Skeletal muscle satellite cell (primary cell): Measurements from ENCODE around the gene GPN2.

ENCODE experiments used
- H3K27me3 ChIP-seq: 2 replicates; pipeline ENCODE4 v1.7.0; 2013; ENCODE audit warnings: low read length; ENCODE audit not compliant: control insufficient read depth, insufficient read depth
- H3K36me3 ChIP-seq: 2 replicates; pipeline ENCODE4 v1.7.0; 2013; ENCODE audit warnings: mild to moderate bottlenecking, control low read depth, low read length; ENCODE audit not compliant: insufficient read depth
- H3K4me1 ChIP-seq: 2 replicates; pipeline ENCODE4 v1.7.0; 2013; ENCODE audit warnings: low read length; ENCODE audit not compliant: control insufficient read depth, insufficient read depth
- H3K4me2 ChIP-seq: 2 replicates; pipeline ENCODE4 v1.7.0; 2013; ENCODE audit warnings: mild to moderate bottlenecking, low read length
- H3K4me3 ChIP-seq: 2 replicates; pipeline ENCODE4 v1.7.0; 2013; ENCODE audit warnings: low read length
- H3K9ac ChIP-seq: 2 replicates; pipeline ENCODE4 v1.7.0; 2013; ENCODE audit warnings: mild to moderate bottlenecking, low read depth, low read length, moderate library complexity
- H3K9me3 ChIP-seq: replicated peaks from 2 replicates; pipeline ENCODE4 v1.7.0; 2013; ENCODE audit warnings: mild to moderate bottlenecking, control low read depth, low read length

The GPN2 gene

GRCh38 chr1:26827663-26828062, 62.4 kb downstream of the GPN2 start:
- H3K36me3 ChIP-seq, result peaks cover 10% of the 10 kb centered on the region
- H3K9me3 ChIP-seq, result no peaks in the 10 kb centered on the region
- peaks cover 23% of the 10 kb centered on the region for H3K4me1 ChIP-seq
- H3K4me3 ChIP-seq, result peak overlapping the region; percentile 73
- peak overlapping the region; percentile 83 for H3K4me2 ChIP-seq
- no peaks in the 10 kb centered on the region for H3K27me3 ChIP-seq
- H3K9ac ChIP-seq, result peak overlapping the region; percentile 72

GRCh38 chr1:26827106-26827604, 62.9 kb downstream of the GPN2 start:
- H3K9ac ChIP-seq, result peak overlapping the region; percentile 72
- H3K4me2 ChIP-seq, result peak overlapping the region; percentile 83
- peak overlapping the region; percentile 73 for H3K4me3 ChIP-seq
- H3K27me3 ChIP-seq, result no peaks in the 10 kb centered on the region
- H3K4me1 ChIP-seq, result peaks cover 23% of the 10 kb centered on the region
- H3K36me3 ChIP-seq, result peaks cover 5% of the 10 kb centered on the region
- no peaks in the 10 kb centered on the region for H3K9me3 ChIP-seq

DNA sequence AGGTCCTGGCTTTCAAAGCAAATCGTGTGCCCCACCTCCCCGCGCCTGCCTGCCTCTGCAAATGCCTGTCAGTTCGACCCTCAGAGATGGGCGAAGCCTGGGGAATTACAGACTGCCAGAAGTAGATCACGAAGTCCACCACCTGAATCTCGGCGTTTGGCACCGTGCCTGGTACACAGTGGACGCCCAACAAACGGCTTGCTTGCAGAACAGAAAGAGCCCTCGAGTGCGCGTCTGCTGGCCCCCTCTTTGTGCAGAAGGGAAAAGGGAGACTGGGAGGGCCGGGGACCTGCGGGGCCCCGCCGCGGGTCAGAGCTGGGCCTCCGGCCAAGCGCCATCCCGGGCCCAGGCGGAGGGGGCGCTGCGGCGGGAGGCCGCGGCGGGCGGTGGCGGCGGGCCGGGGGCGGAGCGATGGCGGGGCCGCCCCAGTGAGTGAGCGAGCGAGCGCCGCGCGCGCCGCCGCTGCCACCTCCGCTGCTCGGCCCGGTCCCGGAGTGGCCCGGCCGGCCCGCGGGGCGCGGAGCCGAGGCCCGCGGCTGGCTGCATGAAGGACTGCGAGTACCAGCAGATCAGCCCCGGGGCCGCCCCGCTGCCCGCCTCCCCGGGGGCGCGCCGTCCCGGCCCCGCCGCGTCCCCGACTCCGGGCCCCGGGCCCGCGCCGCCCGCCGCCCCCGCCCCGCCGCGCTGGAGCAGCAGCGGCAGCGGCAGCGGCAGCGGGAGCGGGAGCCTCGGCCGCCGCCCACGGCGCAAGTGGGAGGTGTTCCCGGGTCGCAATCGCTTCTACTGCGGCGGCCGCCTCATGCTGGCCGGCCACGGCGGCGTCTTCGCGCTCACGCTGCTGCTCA, 63.6 kb downstream of the GPN2 start, which contains the start of gene ZDHHC18:
ZDHHC18 (plus strand) TSS at position 428 of the 845 bp plus-strand sequence; CDS start at position 545, 117 bp downstream.
- Histone ChIP-seq H3K36me3 (no peaks in the 10 kb centered on the region), H3K27me3 (no peaks in the 10 kb centered on the region), H3K4me2 (peak within 1 kb of the TSS; percentile 83), H3K9me3 (no peaks in the 10 kb centered on the region), H3K9ac (peak within 1 kb of the TSS; percentile 72), H3K4me3 (peak within 1 kb of the TSS; percentile 73), H3K4me1 (peaks cover 23% of the 10 kb centered on the region)
